ENCODE data around the gene ABCB9.
"Not testable (repeated sequence)": the region's sequence is repeated elsewhere in the genome, so short reads cannot be mapped to it uniquely, and the experiment has no call there.

GRCh38 chr12:123014473-123014872, 48.2 kb upstream of the ABCB9 start:
- TF ChIP-seq CTCF (conservative IDR thresholded peaks at IDR 0.05; ENCODE audit: low read depth, low read length); EZH2 (IDR thresholded peaks at IDR 0.05; ENCODE audit: low read length, unreplicated experiment); EZH2phosphoT487 (IDR thresholded peaks at IDR 0.05; ENCODE audit: borderline replicate concordance, low read length): not testable (repeated sequence)
